H1 (cell line): Measurements from ENCODE around the gene SCG5. TPM values are rescaled to one million over a fixed set of nuclear protein-coding genes. Genes with fewer than 3 reads are reported as not detected.
"Not testable (repeated sequence)": the region's sequence is repeated elsewhere in the genome, so short reads cannot be mapped to it uniquely, and the experiment has no call there.

Experiments
- CTCF ChIA-PET: fragments of 300-600 bp; sonication (Branson Sonifier 250); formaldehyde crosslinking; loops from one replicate; lab custom pipeline; 2021; ENCODE audit not compliant: partially characterized antibody; lab: Charles Lee
- POLR2A ChIA-PET: fragments of 300-600 bp; sonication (Branson Sonifier 250); formaldehyde crosslinking; loops from one replicate; lab custom pipeline; 2021; ENCODE audit warnings: inconsistent platforms; ENCODE audit not compliant: partially characterized antibody; lab: Charles Lee
- DNase-seq, 2 experiments: peaks; one replicate each; pipeline versions ENCODE4 v3.0.0 to v3.0.0-alpha.2; 2010 to 2022; ENCODE audit warnings: low spot score in 2 of 2, low read depth in 1 of 2, mixed read lengths in 1 of 2
- FAIRE-seq: peaks from 2 replicates; lab custom pipeline; 2011; peaks lifted over from hg19 to GRCh38; lab: Jason Lieb, UNC
- H2AFZ ChIP-seq: 2 replicates; pipeline ENCODE4 v1.8.1; 2012; ENCODE audit warnings: low read length, inconsistent platforms
- H2AK5ac ChIP-seq: 2 replicates; pipeline ENCODE4 v1.6.1; 2013; ENCODE audit warnings: low read depth, low read length
- H2BK120ac ChIP-seq: replicated peaks from 2 replicates; pipeline ENCODE3; 2013; ENCODE audit warnings: low read depth, low read length, inconsistent platforms
- H2BK12ac ChIP-seq: 2 replicates; pipeline ENCODE4 v1.6.1; 2013; ENCODE audit warnings: low read depth, low read length
- H2BK15ac ChIP-seq: 2 replicates; pipeline ENCODE4 v1.6.1; 2013; ENCODE audit warnings: low read length
- H2BK20ac ChIP-seq: 2 replicates; pipeline ENCODE4 v1.6.1; 2013; ENCODE audit warnings: low read length
- H2BK5ac ChIP-seq: 2 replicates; pipeline ENCODE4 v1.6.1; 2013; ENCODE audit warnings: low read depth, low read length
- H3K14ac ChIP-seq: 2 replicates; pipeline ENCODE4 v1.6.1; 2013; ENCODE audit warnings: inconsistent platforms; ENCODE audit not compliant: insufficient read length
- H3K18ac ChIP-seq: 2 replicates; pipeline ENCODE4 v1.6.1; 2013; ENCODE audit warnings: low read length; ENCODE audit errors: extremely low read depth
- H3K23ac ChIP-seq: 2 replicates; pipeline ENCODE4 v1.6.1; 2013; ENCODE audit warnings: inconsistent platforms; ENCODE audit not compliant: insufficient read length
- H3K23me2 ChIP-seq: 2 replicates; pipeline ENCODE4 v1.6.1; 2013; ENCODE audit warnings: low read depth, low read length
- H3K27ac ChIP-seq: 2 replicates; pipeline ENCODE4 v1.6.1; 2011; ENCODE audit warnings: low read depth, low read length, inconsistent platforms
- H3K27me3 ChIP-seq, 4 experiments: replicated peaks in 1 of 4; 1 replicate in 1 of 4; 2 replicates in 3 of 4; pipeline versions ENCODE4 v1.6.1 to v1.8.1; 2011 to 2013; ENCODE audit warnings: low read length in 3 of 4, mild to moderate bottlenecking in 3 of 4, inconsistent platforms in 2 of 4, mixed read lengths in 2 of 4, moderate library complexity in 1 of 4; ENCODE audit not compliant: control insufficient read depth in 3 of 4, insufficient read depth in 3 of 4; ENCODE audit errors: extremely low read depth in 1 of 4
- H3K36me3 ChIP-seq, 4 experiments: 2 replicates each; pipeline versions ENCODE4 v1.6.1 to v1.8.1; 2011 to 2013; ENCODE audit warnings: mild to moderate bottlenecking in 4 of 4, low read length in 3 of 4, moderate library complexity in 2 of 4, control low read depth in 1 of 4, inconsistent platforms in 1 of 4; ENCODE audit not compliant: insufficient read depth in 4 of 4, control insufficient read depth in 2 of 4
- H3K4ac ChIP-seq: replicated peaks from 2 replicates; pipeline ENCODE3; 2013; ENCODE audit warnings: low read length, low read depth, mixed read lengths, inconsistent platforms; ENCODE audit not compliant: insufficient read length
- H3K4me1 ChIP-seq, 4 experiments: replicated peaks in 1 of 4; 1 replicate in 1 of 4; 2 replicates in 3 of 4; pipeline versions ENCODE4 v1.6.1 to v1.8.1; 2011 to 2013; ENCODE audit warnings: low read length in 3 of 4, inconsistent platforms in 2 of 4, mixed read lengths in 1 of 4; ENCODE audit not compliant: insufficient read depth in 4 of 4, control insufficient read depth in 3 of 4
- H3K4me2 ChIP-seq, 2 experiments: 2 replicates each; pipeline versions ENCODE4 v1.6.1 to v1.8.1; 2011 to 2013; ENCODE audit warnings: low read depth in 2 of 2, low read length in 2 of 2, control low read depth in 1 of 2, inconsistent platforms in 1 of 2, mild to moderate bottlenecking in 1 of 2; ENCODE audit not compliant: insufficient read depth in 1 of 2
- H3K4me3 ChIP-seq, 4 experiments: fragments of 200-600, 300-600 bp in 1 of 4; sonication (generic), shearing (Covaris generic), sonication (Bioruptor Twin) in 1 of 4; 2 replicates each; pipeline versions ENCODE4 v1.5.1 to v1.8.1; 2011 to 2016; ENCODE audit warnings: low read length in 4 of 4, low read depth in 3 of 4, control low read depth in 2 of 4, inconsistent platforms in 2 of 4, mild to moderate bottlenecking in 2 of 4, mixed read lengths in 1 of 4, moderate library complexity in 1 of 4; ENCODE audit not compliant: insufficient read depth in 2 of 4; ENCODE audit errors: extremely low read depth in 1 of 4
- H3K56ac ChIP-seq: replicated peaks from 2 replicates; pipeline ENCODE3; 2013; ENCODE audit warnings: low read depth, mild to moderate bottlenecking, mixed read lengths, low read length, inconsistent platforms; ENCODE audit not compliant: insufficient read length
- H3K79me1 ChIP-seq: 2 replicates; pipeline ENCODE4 v1.6.1; 2013; ENCODE audit warnings: low read depth, low read length, control low read depth
- H3K79me2 ChIP-seq, 2 experiments: 2 replicates each; pipeline versions ENCODE4 v1.6.1 to v1.8.1; 2012 to 2013; ENCODE audit warnings: low read length in 2 of 2, mild to moderate bottlenecking in 2 of 2, inconsistent platforms in 1 of 2; ENCODE audit not compliant: insufficient read depth in 2 of 2, control insufficient read depth in 1 of 2
- H3K9ac ChIP-seq, 4 experiments: replicated peaks in 1 of 4; 1 replicate in 1 of 4; 2 replicates in 3 of 4; pipeline versions ENCODE4 v1.6.1 to v1.8.1; 2011 to 2013; ENCODE audit warnings: low read depth in 3 of 4, low read length in 3 of 4, control low read depth in 2 of 4, mild to moderate bottlenecking in 2 of 4, moderate library complexity in 2 of 4, inconsistent platforms in 1 of 4; ENCODE audit errors: extremely low read depth in 1 of 4
- H3K9me3 ChIP-seq, 2 experiments: 2 replicates each; pipeline versions ENCODE4 v1.6.1 to v1.8.1; 2012 to 2013; ENCODE audit warnings: mild to moderate bottlenecking in 2 of 2, moderate library complexity in 2 of 2, control low read depth in 1 of 2, inconsistent platforms in 1 of 2, low read depth in 1 of 2, low read length in 1 of 2, mixed read lengths in 1 of 2; ENCODE audit not compliant: insufficient read depth in 2 of 2
- H4K20me1 ChIP-seq, 2 experiments: replicated peaks in 1 of 2; 2 replicates each; pipeline versions ENCODE3 to v1.8.1; 2011 to 2013; ENCODE audit warnings: inconsistent platforms in 2 of 2, low read length in 2 of 2, mild to moderate bottlenecking in 1 of 2; ENCODE audit not compliant: insufficient read depth in 2 of 2, control insufficient read depth in 1 of 2
- H4K5ac ChIP-seq: 2 replicates; pipeline ENCODE4 v1.6.1; 2013; ENCODE audit warnings: low read length, low read depth, mixed read lengths, inconsistent platforms; ENCODE audit not compliant: insufficient read length
- H4K8ac ChIP-seq: 2 replicates; pipeline ENCODE4 v1.8.0; 2013; ENCODE audit warnings: mild to moderate bottlenecking, moderate library complexity, low read length, inconsistent platforms; ENCODE audit not compliant: insufficient read depth; ENCODE audit errors: extremely low read depth
- H4K91ac ChIP-seq: replicated peaks from 2 replicates; pipeline ENCODE3; 2013; ENCODE audit warnings: low read length, mixed read lengths, inconsistent platforms; ENCODE audit not compliant: insufficient read length
- WGBS, 2 experiments: shearing (Covaris generic) in 1 of 2; methylation state at CpG; one replicate each; pipeline versions ENCODE4 v1.1.6 to v1.1.7; 2013 to 2015; ENCODE audit warnings: low lambda C conversion rate in 2 of 2, mixed read lengths in 2 of 2, inconsistent platforms in 1 of 2, low coverage in 1 of 2, missing lambda C conversion rate in 1 of 2; ENCODE audit not compliant: insufficient replicate concordance in 2 of 2, insufficient coverage in 1 of 2, insufficient read length in 1 of 2; ENCODE audit errors: extremely low coverage in 1 of 2, missing lambda C conversion rate in 1 of 2; 5-methylcytosine and 5-hydroxymethylcytosine counted together
- polyA plus RNA-seq, 7 experiments: library from polyadenylated mRNA; depleted of rRNA in 3 of 7; stranded (reverse) in 5 of 7; unstranded in 2 of 7; fragments of >200 nt in 5 of 7; fragments of 200-250 nt in 2 of 7; gene quantifications; 1 replicate in 5 of 7; 2 replicates in 1 of 7; 4 replicates in 1 of 7; pipeline versions ENCODE4 v1.2.1 to v1.2.3, GENCODE V29; 2011 to 2013; ENCODE audit warnings: missing spikeins in 2 of 7, mixed read lengths in 2 of 7
- total RNA-seq: library from RNA; stranded (reverse); fragmentation: NEBNext Ultra II Directional; extraction: Animal tissue kit (Norgen Biotek cat#: 25700); gene quantifications from 2 replicates; pipeline ENCODE4 v1.2.1, GENCODE V29; 2021

The SCG5 gene
- total and polyA plus RNA-seq, 2 of the 8 experiments (the other 6 are each of a cell fraction or from before 2014, with no cell fraction given): 18.7 to 19.9 TPM

DNA sequence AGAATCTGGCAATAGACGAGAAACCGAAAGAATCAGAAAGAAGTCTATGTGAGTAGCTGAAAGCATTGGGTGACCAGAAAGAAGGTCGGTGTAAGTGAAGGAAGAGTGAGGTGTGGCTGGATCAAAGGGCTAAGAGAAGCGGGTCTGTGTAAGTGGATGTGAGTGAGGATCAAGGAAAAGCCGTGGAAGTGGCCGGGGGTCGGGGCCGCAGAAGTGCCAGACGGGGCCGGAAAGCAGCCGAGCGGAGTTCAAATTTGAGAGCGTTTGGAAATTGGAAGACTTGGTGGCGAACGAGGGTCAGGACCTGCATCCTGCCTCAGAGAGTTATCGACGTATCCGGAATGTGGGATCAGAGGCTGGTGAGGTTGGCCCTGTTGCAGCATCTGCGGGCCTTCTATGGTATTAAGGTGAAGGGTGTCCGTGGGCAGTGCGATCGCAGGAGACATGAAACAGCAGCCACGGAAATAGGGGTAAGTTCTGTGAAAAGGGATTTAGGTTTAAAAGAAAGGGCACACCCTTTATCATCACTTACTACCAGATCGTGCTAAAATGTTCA, 25.6 kb upstream of the SCG5 start:
- FAIRE-seq, H2BK120ac ChIP-seq, H3K79me1 ChIP-seq, H2BK5ac ChIP-seq, H2BK20ac ChIP-seq, H3K4ac ChIP-seq, DNase-seq, H3K27me3 ChIP-seq, H4K8ac ChIP-seq, H3K23ac ChIP-seq, H4K5ac ChIP-seq, POLR2A ChIA-PET, H2BK12ac ChIP-seq, CTCF ChIA-PET, H3K23me2 ChIP-seq, H2AFZ ChIP-seq, H3K9me3 ChIP-seq, H4K20me1 ChIP-seq, H4K91ac ChIP-seq, H2BK15ac ChIP-seq, H3K4me1 ChIP-seq, H2AK5ac ChIP-seq, H3K56ac ChIP-seq, H3K36me3 ChIP-seq: not testable (repeated sequence)
- WGBS, 2 experiments: 0% methylated on average over 16 of the region's 24 CpGs; no CpG with 5 or more reads in 1 of the 2 experiments
- H3K4me3 ChIP-seq: peak overlapping the region; percentile 48 to 95 (median 74)
- H3K18ac ChIP-seq: peak overlapping the region; percentile 71
- H3K4me2 ChIP-seq: peak overlapping the region; percentile 66 to 72
- H3K14ac ChIP-seq: peak overlapping the region; percentile 77
- H3K27ac ChIP-seq: peak overlapping the region; percentile 43; the same call in 1 of the 2 replicates
- H3K79me2 ChIP-seq: peaks cover 0 to 38% of the 10 kb centered on the region in 2 experiments; a peak in 2 of 4 replicates
- peak overlapping the region; percentile 15 to 92 (median 50); a peak in 5 of 7 replicates for H3K9ac ChIP-seq
